HG02943 (cell line): ENCODE results near the gene GSG1L.

Source experiments
- ATAC-seq: cut with Tn5 transposase; IDR thresholded peaks from one replicate; pipeline ENCODE4 v1.9.1; 2021; ENCODE audit warnings: mild to moderate bottlenecking, low read depth, moderate library complexity; ENCODE audit not compliant: unreplicated experiment

GSG1L gene

GRCh38 chr16:28033870-28034269 lies 29.6 kb downstream of the GSG1L start:
- ATAC-seq, result no peak

DNA sequence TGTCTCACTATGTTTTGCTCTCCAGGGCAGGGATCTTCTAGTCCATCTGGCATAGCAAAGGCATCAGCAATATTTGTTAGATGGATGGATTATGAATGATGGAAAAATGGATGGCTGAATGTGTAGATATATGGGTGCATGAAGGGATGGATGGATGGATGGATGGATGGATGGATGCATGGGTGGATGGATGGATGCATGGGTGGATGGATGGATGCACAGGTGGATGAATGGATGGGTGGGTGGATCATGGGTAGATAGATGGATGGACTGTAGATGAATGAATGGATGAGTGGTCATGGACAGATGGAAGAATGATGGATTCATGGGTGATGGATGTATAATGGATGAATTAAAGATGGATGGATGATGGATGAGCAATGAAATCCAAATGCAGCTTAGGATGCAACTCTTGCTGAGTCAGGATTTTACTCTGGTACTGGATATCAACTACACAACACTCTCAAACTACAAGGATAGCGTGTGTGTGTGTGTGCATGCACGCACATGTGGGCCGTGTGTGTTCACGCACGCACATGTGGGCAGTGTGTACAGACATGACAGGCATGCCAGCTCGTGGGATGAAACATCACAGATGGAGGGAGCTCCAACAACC lies 34.0 kb downstream of the GSG1L start:
- ATAC-seq, result no peak

DNA sequence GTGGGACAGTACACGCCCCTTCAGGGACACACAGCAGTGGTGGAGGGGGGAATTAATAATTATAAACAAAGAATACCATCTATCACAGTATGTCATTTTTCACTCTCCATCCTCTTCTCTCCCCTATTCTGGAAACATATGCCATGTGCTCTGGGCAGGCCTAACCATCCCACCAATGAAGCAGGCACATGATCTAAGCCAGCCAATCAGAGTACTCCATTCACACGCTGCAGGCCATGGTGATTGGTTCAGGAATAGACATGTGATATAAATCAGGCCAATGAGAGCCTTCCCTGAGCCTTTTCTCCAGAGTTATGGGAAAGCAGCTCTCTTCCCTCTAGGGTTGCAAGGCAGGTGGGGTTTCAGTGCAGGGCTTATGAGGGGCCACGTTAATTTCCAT lies 36.5 kb downstream of the GSG1L start:
- ATAC-seq, result no peak

DNA sequence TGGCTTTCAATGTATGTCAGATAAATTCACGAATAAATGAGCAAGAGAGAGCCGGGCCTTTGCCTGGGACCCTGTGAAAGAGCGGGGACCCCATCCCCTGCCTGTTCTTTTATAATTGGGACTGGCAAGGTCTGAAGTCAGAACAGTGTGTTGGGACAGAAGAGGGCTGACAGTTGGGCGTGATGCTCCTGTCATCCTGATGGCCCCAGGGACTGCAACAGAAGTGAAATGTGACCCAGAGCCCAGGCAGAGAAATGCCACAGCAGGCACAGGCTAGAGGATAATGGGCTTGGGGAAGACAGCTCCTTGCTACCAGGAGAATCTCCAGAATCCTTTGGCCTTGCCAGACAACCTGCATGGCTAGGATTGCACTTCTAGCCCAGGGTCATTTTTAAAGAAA lies 37.9 kb downstream of the GSG1L start:
- no peak for ATAC-seq

- no peak for ATAC-seq
Measured at GRCh38 chr16:28019218-28019617, 44.3 kb downstream of the GSG1L start.

GRCh38 chr16:28014851-28015250 lies 48.7 kb downstream of the GSG1L start:
- no peak for ATAC-seq

DNA sequence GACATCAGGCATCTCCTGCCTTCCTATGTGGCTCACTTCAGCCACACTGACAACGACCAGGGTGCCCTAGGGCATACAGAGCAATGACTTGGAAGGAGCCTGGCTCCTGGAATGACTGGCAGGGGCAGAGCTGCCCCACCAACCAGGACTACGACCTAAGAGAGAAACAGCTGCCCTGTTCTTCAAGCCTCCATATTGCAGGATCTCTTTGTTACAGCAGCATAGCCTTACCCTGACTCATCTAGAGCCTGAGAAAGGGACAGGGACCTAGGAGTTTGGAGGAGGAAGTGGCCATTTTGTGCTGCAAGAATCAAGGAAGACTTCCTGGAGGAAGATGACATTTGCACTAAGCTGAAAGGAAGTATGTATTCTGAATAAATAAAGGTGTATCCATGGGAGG lies 49.6 kb downstream of the GSG1L start:
- ATAC-seq, result no peak

DNA sequence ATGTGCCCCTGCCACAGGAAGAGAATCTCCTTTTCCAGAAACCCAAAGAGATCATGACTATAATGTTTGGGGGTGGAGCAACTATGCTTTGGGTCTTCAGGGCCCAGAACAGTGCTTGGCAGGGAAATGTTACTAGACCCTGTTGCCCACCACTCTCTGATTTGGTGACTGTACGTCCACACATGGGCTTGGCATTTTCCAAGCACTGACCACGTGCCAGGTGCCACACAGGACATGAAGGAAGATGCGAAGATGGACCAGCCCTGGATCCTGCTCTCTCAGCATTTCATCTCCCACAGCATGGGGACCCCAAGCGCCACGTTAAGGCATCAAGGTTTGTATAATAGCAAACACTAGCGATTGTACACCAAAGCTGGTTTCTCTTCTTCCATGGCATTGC lies 50.1 kb downstream of the GSG1L start:
- ATAC-seq, result no peak

GRCh38 chr16:28011971-28012445 lies 51.5 kb downstream of the GSG1L start:
- no peak for ATAC-seq

DNA sequence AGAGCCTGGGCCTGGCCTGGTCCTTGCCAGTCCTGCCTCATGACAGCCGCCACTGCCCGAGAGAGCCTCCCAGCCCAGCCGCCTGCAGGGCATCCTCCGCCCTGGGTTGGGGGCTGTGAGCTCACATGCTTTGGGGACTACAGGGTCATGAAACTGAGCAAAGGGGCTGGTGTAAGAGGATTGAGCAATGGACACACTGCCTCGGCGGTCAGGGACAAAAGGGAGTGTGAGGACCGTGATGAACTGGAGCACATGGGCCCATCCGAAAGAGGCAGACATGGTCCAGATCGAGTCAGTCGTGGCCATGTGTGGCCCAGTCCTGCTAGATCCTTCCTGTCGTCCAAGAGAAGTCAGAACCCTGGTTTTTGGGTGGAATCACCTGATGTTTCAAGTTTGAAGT lies 52.3 kb downstream of the GSG1L start:
- no peak for ATAC-seq

DNA sequence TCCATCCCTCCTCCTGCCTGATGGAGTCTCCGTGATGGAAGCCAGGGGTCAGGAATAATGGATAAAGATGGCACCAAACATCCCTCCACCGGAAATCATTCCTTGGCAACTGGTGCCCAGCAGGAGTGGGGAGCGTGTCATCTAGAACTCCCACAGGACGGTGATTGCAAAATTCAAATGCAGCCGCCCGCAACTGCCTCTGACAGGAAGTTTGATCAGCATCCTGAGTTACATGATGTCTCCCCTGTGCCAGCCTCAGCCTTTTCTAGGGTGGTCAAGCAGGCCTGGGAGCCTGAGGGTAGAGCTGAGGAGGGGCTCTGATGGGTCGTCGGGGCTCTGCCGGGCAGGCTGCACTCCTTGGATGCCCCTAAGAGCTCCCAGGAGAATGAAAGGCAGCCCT lies 52.8 kb downstream of the GSG1L start:
- ATAC-seq, result no peak

- no peak for ATAC-seq
Measured at GRCh38 chr16:28009586-28010373, 53.7 kb downstream of the GSG1L start.

DNA sequence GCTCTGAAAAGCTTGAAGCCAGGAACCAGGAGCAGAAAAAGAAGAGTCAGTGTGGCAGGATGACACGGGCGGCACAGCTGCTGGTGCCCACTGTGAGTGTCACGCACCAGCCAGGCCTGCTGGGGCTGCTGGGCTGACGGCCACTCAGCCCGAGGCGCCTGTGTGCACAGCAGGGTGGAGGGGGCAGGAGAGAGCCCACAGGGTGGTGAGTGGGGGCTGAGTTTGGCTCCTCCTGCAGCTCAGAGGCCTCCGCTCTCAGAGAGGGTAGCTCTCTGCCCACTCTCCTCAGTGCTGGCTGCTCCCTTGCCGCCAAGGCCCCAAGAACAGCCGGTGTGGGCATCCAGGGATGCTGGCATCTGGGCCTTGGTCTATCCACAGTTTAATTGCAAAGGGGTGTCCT lies 59.6 kb downstream of the GSG1L start:
- no peak for ATAC-seq

DNA sequence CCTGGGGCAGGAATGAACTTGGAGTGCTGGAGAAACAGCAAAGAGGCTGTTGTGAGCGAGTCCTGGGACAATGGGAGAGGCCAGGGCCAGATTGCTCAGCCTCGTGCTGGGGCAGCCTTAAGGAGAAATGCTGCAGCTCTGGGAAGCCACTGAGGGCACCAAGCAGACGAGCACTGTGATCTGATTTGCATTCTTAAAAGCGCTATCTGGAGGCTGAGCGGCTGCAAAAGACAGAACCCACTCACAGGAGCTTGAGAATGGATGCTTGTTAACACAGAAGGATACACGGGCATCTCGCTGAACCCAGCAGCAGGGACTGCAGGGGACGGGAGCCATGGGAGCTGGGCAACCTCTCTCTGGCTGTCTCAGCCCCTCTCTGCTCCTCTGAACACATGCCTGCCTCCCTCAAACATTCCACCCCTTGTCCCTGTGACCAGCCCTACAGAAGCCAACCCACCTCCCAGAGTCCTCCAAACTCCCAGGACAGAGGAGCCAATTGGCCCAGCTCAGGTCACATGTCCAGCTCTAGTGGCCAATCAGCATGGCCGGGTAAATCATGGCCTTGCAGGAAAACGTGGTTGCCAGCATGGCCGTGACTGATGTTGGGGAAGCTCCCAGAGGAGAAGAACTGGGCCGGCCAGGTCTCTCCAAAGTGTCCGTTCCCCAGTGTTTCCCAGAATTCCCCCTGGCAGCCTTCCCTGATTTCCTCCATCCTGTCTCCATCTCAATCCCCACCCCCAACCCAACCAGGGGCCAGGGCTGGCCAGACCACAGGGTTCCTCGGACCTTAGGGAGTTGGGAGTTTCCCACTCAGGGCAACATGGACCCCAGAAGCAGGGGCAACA lies 60.3 kb downstream of the GSG1L start:
- ATAC-seq, result no peak

DNA sequence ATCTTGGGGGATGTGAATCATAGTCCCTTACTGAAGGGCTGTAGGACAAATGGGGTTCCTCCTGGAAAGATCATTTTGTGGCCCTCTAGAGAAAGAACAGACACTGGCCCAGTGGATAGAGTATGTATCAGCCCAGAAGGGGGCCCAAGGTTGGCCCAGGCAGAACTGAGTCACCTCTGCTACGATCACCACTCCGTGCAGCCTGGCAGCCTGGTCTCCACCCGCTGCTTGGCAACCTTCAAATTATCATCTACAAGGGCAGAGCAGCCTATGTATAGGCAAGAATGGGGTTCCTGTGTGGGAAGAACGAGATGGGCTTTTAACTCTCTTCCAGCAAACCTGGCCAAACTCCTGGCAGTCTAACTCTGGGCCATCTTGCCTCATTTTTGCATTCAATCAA lies 61.9 kb downstream of the GSG1L start:
- ATAC-seq, result no peak

- ATAC-seq, result no peak
Measured at GRCh38 chr16:28001184-28001583, 62.3 kb downstream of the GSG1L start.

GRCh38 chr16:28000314-28001169 lies 63.0 kb downstream of the GSG1L start:
- ATAC-seq, result no peak

DNA sequence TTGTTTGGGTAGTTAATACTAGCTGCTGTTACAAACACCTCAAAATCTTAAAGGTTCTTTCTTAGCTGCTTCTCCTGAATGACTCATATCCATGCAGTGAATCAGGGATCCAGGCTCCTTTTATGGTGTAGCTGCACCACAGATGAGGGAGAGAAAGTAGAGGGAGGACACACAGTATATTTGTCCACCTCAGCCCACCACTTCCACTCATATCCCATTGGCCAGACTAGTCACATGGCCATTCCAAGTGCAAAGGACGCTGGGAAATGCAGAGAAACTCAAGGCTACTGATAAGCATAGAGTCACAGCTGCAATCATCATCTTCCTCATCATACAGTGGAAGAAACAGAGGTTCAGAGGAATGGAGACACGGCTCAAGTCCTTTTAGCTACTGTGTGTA lies 63.8 kb downstream of the GSG1L start:
- ATAC-seq, result no peak

GRCh38 chr16:27995378-27995777 lies 68.1 kb downstream of the GSG1L start:
- ATAC-seq, result no peak

GRCh38 chr16:27994686-27995085 lies 68.8 kb downstream of the GSG1L start:
- no peak for ATAC-seq
